Rectal smooth muscle tissue (tissue), 1 donor: ENCODE data around the gene RHOB.

Source experiments
- H3K27ac ChIP-seq: one replicate; pipeline ENCODE4 v1.7.0; 2013; ENCODE audit warnings: low read depth, low read length, inconsistent platforms
- H3K27me3 ChIP-seq: one replicate; pipeline ENCODE4 v1.7.0; 2013; ENCODE audit warnings: low read length; ENCODE audit not compliant: control insufficient read depth, insufficient read depth
- H3K36me3 ChIP-seq: one replicate; pipeline ENCODE4 v1.7.0; 2013; ENCODE audit warnings: low read length; ENCODE audit not compliant: control insufficient read depth, insufficient read depth
- H3K4me1 ChIP-seq: one replicate; pipeline ENCODE4 v1.7.0; 2013; ENCODE audit warnings: low read length; ENCODE audit not compliant: control insufficient read depth, insufficient read depth
- H3K4me3 ChIP-seq: one replicate; pipeline ENCODE4 v1.7.0; 2013; ENCODE audit warnings: low read length
- H3K9ac ChIP-seq: one replicate; pipeline ENCODE4 v1.7.0; 2013; ENCODE audit warnings: low read length

RHOB gene

GRCh38 chr2:20424300-20425290 is 22.3 kb upstream of the RHOB start:
- no peak overlapping the region for H3K4me3 ChIP-seq
- H3K36me3 ChIP-seq: no peaks in the 10 kb centered on the region
- peaks cover 36% of the 10 kb centered on the region for H3K4me1 ChIP-seq
- no peaks in the 10 kb centered on the region for H3K27me3 ChIP-seq
- H3K27ac ChIP-seq: peak overlapping the region; percentile 87
- H3K9ac ChIP-seq: no peak overlapping the region

DNA sequence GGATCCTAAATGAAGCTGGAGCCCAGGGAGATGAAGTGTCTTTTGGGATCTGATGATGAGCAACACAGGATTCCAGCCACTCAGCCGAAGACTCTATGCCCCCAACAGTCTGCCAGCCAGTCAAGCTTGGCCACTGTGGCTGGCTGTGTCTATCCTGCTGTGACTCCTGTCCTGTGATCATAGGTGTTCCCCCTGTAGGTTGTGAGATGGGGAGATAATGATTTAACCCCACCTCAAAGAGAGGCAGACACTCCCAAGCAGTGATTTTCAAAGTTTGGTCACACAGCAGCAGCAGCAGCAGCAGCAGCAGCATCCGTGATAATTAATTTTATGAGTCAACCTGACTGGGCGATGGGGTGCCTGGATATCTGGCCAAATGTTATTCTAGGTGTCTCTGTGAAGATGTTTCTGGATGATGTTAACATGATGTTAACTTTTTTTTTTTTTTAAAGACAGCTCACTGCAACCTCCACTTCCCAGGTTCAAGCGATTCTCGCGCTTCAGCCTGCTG is 21.4 kb upstream of the RHOB start:
- Histone ChIP-seq H3K27ac (peak overlapping the region; percentile 45), H3K36me3 (no peaks in the 10 kb centered on the region), H3K27me3 (no peaks in the 10 kb centered on the region), H3K4me3 (no peak overlapping the region), H3K4me1 (peaks cover 33% of the 10 kb centered on the region), H3K9ac (no peak overlapping the region)

- H3K4me1 ChIP-seq: peaks cover 33% of the 10 kb centered on the region
These were observed 21.0 kb upstream of the RHOB start for GRCh38 chr2:20425884-20426283.

DNA sequence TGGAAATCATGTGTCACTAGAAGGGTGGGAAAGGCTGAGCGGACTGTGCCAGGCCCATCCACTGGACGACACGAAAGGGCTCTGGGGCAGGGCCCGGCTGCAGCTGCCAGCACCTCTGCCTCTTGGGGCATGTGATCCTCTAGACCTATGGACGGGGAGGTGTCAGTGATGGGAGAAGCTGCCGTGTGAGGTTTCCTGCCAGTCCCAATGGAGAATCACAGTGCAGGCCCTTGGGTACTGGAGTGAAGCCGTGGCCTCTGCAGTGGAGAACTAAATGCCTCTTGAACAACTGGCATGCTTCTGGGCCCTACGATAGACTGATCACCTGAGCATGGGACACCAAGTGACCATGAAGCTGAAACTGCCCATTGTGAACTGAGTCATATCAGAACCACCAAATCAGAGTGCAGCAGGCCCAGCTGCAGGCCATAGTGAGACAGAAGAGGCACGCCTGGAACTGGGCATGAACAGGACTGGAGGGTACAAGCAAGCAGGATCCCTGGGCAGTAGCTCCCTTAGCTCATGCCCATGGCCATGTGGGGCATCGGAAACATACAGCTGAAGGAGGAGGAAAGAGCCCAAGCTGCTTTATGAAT is 18.8 kb upstream of the RHOB start:
- Histone ChIP-seq H3K36me3 (no peaks in the 10 kb centered on the region), H3K4me3 (no peak overlapping the region), H3K9ac (no peak overlapping the region), H3K27ac (no peak overlapping the region), H3K27me3 (no peaks in the 10 kb centered on the region), H3K4me1 (peaks cover 16% of the 10 kb centered on the region)

More at GRCh38 chr2:20425884-20426283, 21.0 kb upstream of the RHOB start:
- Histone ChIP-seq H3K36me3 (no peaks in the 10 kb centered on the region), H3K4me3 (no peak overlapping the region), H3K9ac (no peak overlapping the region), H3K27ac (peak overlapping the region; percentile 35), H3K27me3 (no peaks in the 10 kb centered on the region)

GRCh38 chr2:20428717-20429490 is 18.0 kb upstream of the RHOB start:
- H3K4me3 ChIP-seq: no peak overlapping the region
- peaks cover 10% of the 10 kb centered on the region for H3K4me1 ChIP-seq
- H3K27me3 ChIP-seq: no peaks in the 10 kb centered on the region
- H3K27ac ChIP-seq: no peak overlapping the region
- no peaks in the 10 kb centered on the region for H3K36me3 ChIP-seq
- no peak overlapping the region for H3K9ac ChIP-seq

- H3K9ac ChIP-seq: no peak overlapping the region
- H3K36me3 ChIP-seq: no peaks in the 10 kb centered on the region
- no peak overlapping the region for H3K4me3 ChIP-seq
- H3K4me1 ChIP-seq: peaks cover 10% of the 10 kb centered on the region
- no peaks in the 10 kb centered on the region for H3K27me3 ChIP-seq
- H3K27ac ChIP-seq: no peak overlapping the region
These were observed 17.3 kb upstream of the RHOB start for GRCh38 chr2:20429528-20429927.

DNA sequence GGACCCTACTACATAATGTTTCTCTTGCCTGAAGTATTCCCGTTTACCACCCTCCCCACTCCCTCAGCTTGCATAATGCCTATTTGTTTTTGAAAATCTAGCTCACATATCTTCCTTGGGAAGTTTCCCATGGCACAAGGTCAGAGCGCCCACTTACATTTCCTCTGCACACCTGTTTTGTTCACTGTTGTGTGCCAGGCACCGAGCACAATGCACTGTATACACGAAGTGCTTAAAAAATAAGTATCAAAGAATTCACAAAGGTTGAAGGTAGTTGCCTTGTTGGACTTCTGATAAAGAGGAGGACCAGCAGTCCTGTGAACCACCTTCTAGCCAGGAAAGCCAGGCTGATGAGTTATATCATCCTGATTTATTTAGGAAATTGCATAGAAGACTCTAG is 16.8 kb upstream of the RHOB start:
- no peaks in the 10 kb centered on the region for H3K27me3 ChIP-seq
- H3K4me3 ChIP-seq: no peak overlapping the region
- H3K36me3 ChIP-seq: no peaks in the 10 kb centered on the region
- H3K4me1 ChIP-seq: peaks cover 7% of the 10 kb centered on the region
- no peak overlapping the region for H3K27ac ChIP-seq
- no peak overlapping the region for H3K9ac ChIP-seq

DNA sequence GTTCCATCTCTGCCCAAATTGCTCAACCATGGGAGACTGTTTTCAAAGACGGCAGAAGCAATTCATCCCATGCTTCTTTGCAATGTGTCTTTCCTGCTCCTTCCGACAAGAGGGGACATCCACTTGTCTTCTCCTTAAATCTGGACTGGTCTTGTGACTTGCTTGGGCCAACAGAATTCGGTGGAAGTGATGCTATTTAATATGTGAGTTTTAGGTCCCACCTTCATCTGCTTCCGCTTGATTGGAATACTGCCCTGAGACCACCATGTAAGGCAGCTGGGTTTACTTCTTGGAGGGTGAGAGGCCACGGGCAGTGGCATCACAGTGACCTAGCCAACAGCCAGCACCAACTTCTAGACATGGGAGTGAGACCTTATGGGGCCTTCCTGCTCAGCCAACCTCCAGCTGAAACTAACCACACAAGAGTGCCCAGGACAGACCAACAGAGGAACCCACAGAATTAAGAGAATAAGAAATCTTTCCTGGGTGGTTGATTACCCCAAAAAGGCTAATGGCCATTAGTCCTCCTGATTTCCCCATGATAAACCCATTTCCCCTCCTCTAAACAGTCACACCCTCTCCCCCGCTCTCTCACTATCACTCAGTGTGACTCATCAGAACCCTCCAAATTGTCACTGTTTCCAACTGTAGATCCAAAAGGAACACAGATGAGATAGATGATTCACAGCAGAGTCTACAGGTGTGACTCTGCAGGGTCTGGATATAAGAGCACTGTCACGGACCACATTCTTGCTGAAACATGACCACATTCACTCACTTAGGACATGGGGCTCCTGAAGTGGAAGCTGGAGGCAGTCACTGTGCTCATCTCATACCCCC is 16.2 kb upstream of the RHOB start:
- no peak overlapping the region for H3K4me3 ChIP-seq
- H3K27ac ChIP-seq: no peak overlapping the region
- no peaks in the 10 kb centered on the region for H3K36me3 ChIP-seq
- no peak overlapping the region for H3K9ac ChIP-seq
- no peaks in the 10 kb centered on the region for H3K27me3 ChIP-seq
- peaks cover 4% of the 10 kb centered on the region for H3K4me1 ChIP-seq

DNA sequence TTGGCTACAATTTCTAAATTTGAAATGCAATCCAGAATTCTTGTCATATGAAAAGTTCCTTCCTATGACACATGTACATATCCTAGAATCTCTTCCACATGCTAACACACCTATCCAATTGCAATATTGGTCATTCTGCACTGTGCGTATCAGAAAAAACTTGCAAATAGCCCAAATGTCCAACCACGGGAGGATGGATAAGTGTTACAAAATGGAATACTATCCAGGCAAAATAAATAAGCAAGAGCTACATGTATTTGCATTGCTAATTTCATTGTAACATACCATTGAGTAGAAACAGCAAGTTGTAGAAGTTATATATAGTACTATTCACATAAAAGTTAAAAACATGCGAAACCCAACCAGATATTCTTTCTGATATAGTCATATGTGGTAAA is 15.6 kb upstream of the RHOB start:
- Histone ChIP-seq H3K27me3 (no peaks in the 10 kb centered on the region), H3K27ac (no peak overlapping the region)

GRCh38 chr2:20431772-20432171 is 15.1 kb upstream of the RHOB start:
- H3K4me1 ChIP-seq: no peaks in the 10 kb centered on the region
- H3K4me3 ChIP-seq: no peak overlapping the region
- H3K36me3 ChIP-seq: no peaks in the 10 kb centered on the region
- H3K27ac ChIP-seq: no peak overlapping the region
- no peak overlapping the region for H3K9ac ChIP-seq
- H3K27me3 ChIP-seq: no peaks in the 10 kb centered on the region

More for the DNA sequence above, 15.6 kb upstream of the RHOB start:
- Histone ChIP-seq H3K9ac (no peak overlapping the region), H3K4me1 (no peaks in the 10 kb centered on the region), H3K36me3 (no peaks in the 10 kb centered on the region), H3K4me3 (no peak overlapping the region)

GRCh38 chr2:20432714-20433113 is 14.2 kb upstream of the RHOB start:
- H3K4me1 ChIP-seq: no peaks in the 10 kb centered on the region
- H3K27ac ChIP-seq: no peak overlapping the region
- H3K27me3 ChIP-seq: no peaks in the 10 kb centered on the region
- H3K9ac ChIP-seq: no peak overlapping the region
- H3K4me3 ChIP-seq: no peak overlapping the region
- no peaks in the 10 kb centered on the region for H3K36me3 ChIP-seq
